ENCODE results near the gene GREM1. TPM values are rescaled to one million over a fixed set of nuclear protein-coding genes. Genes with fewer than 3 reads are reported as not detected.

GREM1 gene
- total and polyA plus RNA-seq, 2 of the 8 experiments (the other 6 are each of a cell fraction or from before 2014, with no cell fraction given): 0.12 to 1.1 TPM

DNA sequence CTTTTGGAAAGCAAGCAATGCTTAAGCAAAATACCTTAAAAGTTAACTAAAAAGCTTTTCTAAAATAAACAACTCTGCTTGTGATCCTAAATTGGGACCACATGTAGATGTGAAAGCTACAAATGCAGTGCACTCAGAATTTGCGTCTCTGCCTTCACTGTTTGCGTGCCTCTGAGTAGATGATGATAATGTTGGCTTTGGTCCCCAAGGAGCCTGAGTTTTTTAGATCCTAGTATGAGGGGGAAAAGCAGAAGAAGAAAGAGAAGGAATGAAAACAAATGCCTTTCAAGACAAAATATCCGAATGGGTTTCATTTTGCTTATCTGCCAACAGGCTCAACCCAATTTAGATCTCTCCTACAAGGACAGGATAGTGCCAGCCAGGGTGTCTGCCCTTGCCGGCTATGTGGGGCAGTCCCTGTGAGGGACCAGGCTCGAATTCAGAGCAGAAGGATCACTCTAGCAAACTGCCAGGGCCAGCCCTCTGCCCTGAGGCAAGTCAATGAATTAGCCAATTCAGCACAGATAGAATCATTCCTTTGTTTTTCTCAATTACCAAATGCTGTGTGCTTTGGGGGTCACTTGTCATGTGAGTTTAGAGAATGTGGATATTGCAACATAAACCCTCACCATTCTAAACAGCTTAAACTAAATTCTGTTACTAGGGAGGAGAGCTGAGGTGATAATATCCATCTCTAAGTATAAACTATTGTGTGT lies 47.8 kb upstream of the GREM1 start:
- FAIRE-seq: peak; percentile 24
- 68% methylated on average over 5 of the region's 5 CpGs; no CpG with 5 or more reads in 1 of the 2 experiments for WGBS, 2 experiments (ENCODE audit: extremely low coverage in 1 of 2, insufficient coverage in 1 of 2, insufficient read length in 1 of 2, insufficient replicate concordance in 2 of 2, low coverage in 1 of 2, low lambda C conversion rate in 2 of 2, missing lambda C conversion rate in 1 of 2)
- H3K36me3 ChIP-seq (ENCODE audit: control insufficient read depth in 2 of 4, insufficient read depth in 4 of 4, low read length in 3 of 4): no peaks in the 10 kb centered on the region

More for the DNA sequence above, 47.8 kb upstream of the GREM1 start:
- Histone ChIP-seq H4K5ac (ENCODE audit: insufficient read length, low read depth, low read length) (no peak overlapping the region), H3K18ac (ENCODE audit: extremely low read depth, low read length) (no peak overlapping the region), H2AFZ (ENCODE audit: low read length) (no peak overlapping the region), H4K8ac (ENCODE audit: extremely low read depth, insufficient read depth, low read length) (no peak overlapping the region), H2BK120ac (replicated peaks; ENCODE audit: low read depth, low read length) (no peak overlapping the region), H3K4ac (replicated peaks; ENCODE audit: insufficient read length, low read depth, low read length) (no peak overlapping the region), H3K27ac (ENCODE audit: low read depth, low read length) (no peak overlapping the region), H3K9me3 (ENCODE audit: insufficient read depth in 2 of 2, low read depth in 1 of 2, low read length in 1 of 2) (no peaks in the 10 kb centered on the region), H3K9ac (replicated peaks in 1 of 4; ENCODE audit: extremely low read depth in 1 of 4, low read depth in 3 of 4, low read length in 3 of 4) (no peak overlapping the region), H3K27me3 (replicated peaks in 1 of 4; ENCODE audit: control insufficient read depth in 3 of 4, extremely low read depth in 1 of 4, insufficient read depth in 3 of 4, low read length in 3 of 4) (no peaks in the 10 kb centered on the region), H3K4me2 (ENCODE audit: insufficient read depth in 1 of 2, low read depth in 2 of 2, low read length in 2 of 2) (no peak overlapping the region), H3K14ac (ENCODE audit: insufficient read length) (no peak overlapping the region), H3K4me3 (ENCODE audit: extremely low read depth in 1 of 4, insufficient read depth in 2 of 4, low read depth in 3 of 4, low read length in 4 of 4) (no peak overlapping the region), H2BK15ac (ENCODE audit: low read length) (no peak overlapping the region), H3K4me1 (replicated peaks in 1 of 4; ENCODE audit: control insufficient read depth in 3 of 4, insufficient read depth in 4 of 4, low read length in 3 of 4) (peaks cover 5 to 16% (median 7%) of the 10 kb centered on the region in 4 experiments), H3K79me1 (ENCODE audit: low read depth, low read length) (no peaks in the 10 kb centered on the region), H2BK20ac (ENCODE audit: low read length) (0 out of 2 replicates have a peak overlapping the region, but pooled peaks have one; percentile 72), H2BK5ac (ENCODE audit: low read depth, low read length) (no peak overlapping the region), H4K91ac (replicated peaks; ENCODE audit: insufficient read length, low read length) (peak overlapping the region; percentile 17), H3K23ac (ENCODE audit: insufficient read length) (no peak overlapping the region), H2AK5ac (ENCODE audit: low read depth, low read length) (no peak overlapping the region), H3K23me2 (ENCODE audit: low read depth, low read length) (no peaks in the 10 kb centered on the region; the same call in 1 of the 2 replicates), H4K20me1 (replicated peaks in 1 of 2; ENCODE audit: control insufficient read depth in 1 of 2, insufficient read depth in 2 of 2, low read length in 2 of 2) (no peaks in the 10 kb centered on the region), H2BK12ac (ENCODE audit: low read depth, low read length) (peak overlapping the region; percentile 51; the same call in 1 of the 2 replicates), H3K79me2 (ENCODE audit: control insufficient read depth in 1 of 2, insufficient read depth in 2 of 2, low read length in 2 of 2) (no peaks in the 10 kb centered on the region), H3K56ac (replicated peaks; ENCODE audit: insufficient read length, low read depth, low read length) (no peak overlapping the region)
- TF ChIP-seq JUND (IDR thresholded peaks at IDR 0.05; ENCODE audit: low read length): no peak
- ChIA-PET CTCF (ENCODE audit: partially characterized antibody) (interaction anchor here (0.7 to 2.5 kb wide), 13 partner anchors 7 to 462 kb away, joined by 3 to 17 read pairs (median 4); no protein-coding TSS in a partner anchor), POLR2A (ENCODE audit: partially characterized antibody) (interaction anchor here (0.9 to 2.1 kb wide), 4 partner anchors 16 to 29 kb away, joined by 3 to 5 read pairs (median 4); partner anchors contain the start of gene SCG5)
- no peak for DNase-seq (ENCODE audit: low read depth in 1 of 2, low spot score in 2 of 2)

Measured in H1 (cell line).